Fibroblast of skin of abdomen (primary cell): ENCODE measurements around the gene ORAI3.

Experiments used
- DNase-seq: peaks from one replicate; pipeline ENCODE4 v3.0.0-alpha.2; 2013

Gene ORAI3

GRCh38 chr16:30971298-30971697, 22.4 kb downstream of the ORAI3 start:
- DNase-seq: no peak

- peak; percentile 27 for DNase-seq
Observed at GRCh38 chr16:30972872-30973271, 24.0 kb downstream of the ORAI3 start.

- DNase-seq: no peak
Observed at GRCh38 chr16:30974348-30974747, 25.5 kb downstream of the ORAI3 start.

- no peak for DNase-seq
Observed at GRCh38 chr16:30976486-30976885, 27.6 kb downstream of the ORAI3 start.

- no peak for DNase-seq
Observed at GRCh38 chr16:30977502-30977901, 28.6 kb downstream of the ORAI3 start.

- no peak for DNase-seq
Observed at GRCh38 chr16:30979170-30980022, 30.5 kb downstream of the ORAI3 start.

GRCh38 chr16:30980023-30980371, 31.1 kb downstream of the ORAI3 start:
- DNase-seq: no peak

GRCh38 chr16:30980434-30980833, 31.6 kb downstream of the ORAI3 start:
- DNase-seq: no peak

GRCh38 chr16:30980959-30981358, 32.1 kb downstream of the ORAI3 start:
- no peak for DNase-seq

- no peak for DNase-seq
Observed at GRCh38 chr16:30982548-30983288, 33.9 kb downstream of the ORAI3 start.

GRCh38 chr16:30983289-30983889, 34.5 kb downstream of the ORAI3 start:
- no peak for DNase-seq

- DNase-seq: no peak
Observed at GRCh38 chr16:30983898-30984610, 35.2 kb downstream of the ORAI3 start.

- peak; percentile 76 for DNase-seq
Observed at GRCh38 chr16:30984669-30985400, 36.0 kb downstream of the ORAI3 start, which contains the start of gene HSD3B7. HSD3B7 (plus strand) TSS chr16:30985207; CDS start chr16:30985659, 452 bp downstream.

GRCh38 chr16:30985401-30986128, 36.7 kb downstream of the ORAI3 start:
- DNase-seq: no peak

GRCh38 chr16:30986129-30986991, 37.5 kb downstream of the ORAI3 start:
- no peak for DNase-seq

GRCh38 chr16:30987581-30988190, 38.8 kb downstream of the ORAI3 start:
- no peak for DNase-seq

- DNase-seq: no peak
Observed at GRCh38 chr16:30989469-30990047, 40.7 kb downstream of the ORAI3 start.

- DNase-seq: no peak
Observed at GRCh38 chr16:30990105-30990504, 41.2 kb downstream of the ORAI3 start.

GRCh38 chr16:30991052-30991451, 42.2 kb downstream of the ORAI3 start:
- DNase-seq: no peak
